ENCODE data around the gene REG1A. TPM values are rescaled to one million over a fixed set of nuclear protein-coding genes. Genes with fewer than 3 reads are reported as not detected.

The REG1A gene, protein sequence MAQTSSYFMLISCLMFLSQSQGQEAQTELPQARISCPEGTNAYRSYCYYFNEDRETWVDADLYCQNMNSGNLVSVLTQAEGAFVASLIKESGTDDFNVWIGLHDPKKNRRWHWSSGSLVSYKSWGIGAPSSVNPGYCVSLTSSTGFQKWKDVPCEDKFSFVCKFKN
- total RNA-seq, result 1 to 10 TPM in 1 of 2 donors, not detected in 1; 9.2 TPM
- 1 to 10 TPM; 2.3 to 4.7 TPM for polyA plus RNA-seq
- long read RNA-seq, donor 1, result 0 reads
- long read RNA-seq, donor 2, result 0 reads
- long read RNA-seq, donor 3, result 0 reads
- long read RNA-seq, donor 4, result 0 reads
- long read RNA-seq, donor 5, result 0 reads

DNA sequence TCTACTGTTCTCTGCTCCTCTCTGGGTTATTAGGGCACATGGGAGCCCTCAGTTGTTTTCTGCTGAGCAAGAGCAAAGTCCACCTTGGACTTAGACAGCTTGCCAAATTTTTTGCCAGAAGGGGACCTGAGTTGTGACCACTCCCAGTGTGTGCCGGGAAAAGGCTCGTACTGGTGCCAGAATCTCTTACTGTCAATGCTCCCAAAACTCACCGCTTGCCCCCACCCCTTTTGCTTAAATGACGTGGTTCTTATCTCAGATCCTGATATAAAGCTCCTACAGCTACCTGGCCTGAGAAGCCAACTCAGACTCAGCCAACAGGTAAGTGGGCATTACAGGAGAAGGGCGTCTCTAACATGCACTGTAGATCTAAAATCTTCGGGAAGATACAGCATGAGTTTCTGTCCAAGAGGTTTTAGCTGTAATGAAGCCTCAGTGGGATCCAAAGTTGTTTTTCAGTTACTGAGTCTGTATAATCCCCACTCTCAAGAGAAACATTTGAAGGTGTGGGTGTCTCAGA is at the start of gene REG1A:
Gene REG1A, plus strand, starts transcription at position 295 of the 520 bp plus-strand sequence. CDS start 374 bp downstream, outside the sequence.
- no peak within 1 kb of the TSS for H3K4me3 ChIP-seq
- no peak for DNase-seq
- no peaks in the 10 kb centered on the region for H3K27me3 ChIP-seq (ENCODE audit: control insufficient read depth in 3 of 3, insufficient read depth in 3 of 3, low read length in 2 of 3)
- no peak for ATAC-seq (ENCODE audit: insufficient read depth, low FRiP score)
- WGBS, 2 donors, result 71 to 76% methylated on average over 6 of the region's 6 CpGs
- H3K9ac ChIP-seq (ENCODE audit: insufficient read depth in 1 of 2, low read length in 2 of 2), result no peak within 1 kb of the TSS
- no peak within 1 kb of the TSS for H3K27ac ChIP-seq (ENCODE audit: low read depth in 1 of 2, low read length in 1 of 2)
- H3K4me1 ChIP-seq (ENCODE audit: control insufficient read depth in 5 of 5, insufficient read depth in 5 of 5, low read length in 5 of 5), result no peaks in the 10 kb centered on the region
- no peaks in the 10 kb centered on the region for H3K36me3 ChIP-seq (ENCODE audit: control insufficient read depth in 4 of 4, insufficient read depth in 4 of 4, low read length in 4 of 4)
- peaks cover 0 to 2% (median 0%) of the 10 kb centered on the region in 4 donors for H3K9me3 ChIP-seq (ENCODE audit: control insufficient read depth in 4 of 4, insufficient read depth in 3 of 4, low read length in 3 of 4)
- TF ChIP-seq, protein P1, sequence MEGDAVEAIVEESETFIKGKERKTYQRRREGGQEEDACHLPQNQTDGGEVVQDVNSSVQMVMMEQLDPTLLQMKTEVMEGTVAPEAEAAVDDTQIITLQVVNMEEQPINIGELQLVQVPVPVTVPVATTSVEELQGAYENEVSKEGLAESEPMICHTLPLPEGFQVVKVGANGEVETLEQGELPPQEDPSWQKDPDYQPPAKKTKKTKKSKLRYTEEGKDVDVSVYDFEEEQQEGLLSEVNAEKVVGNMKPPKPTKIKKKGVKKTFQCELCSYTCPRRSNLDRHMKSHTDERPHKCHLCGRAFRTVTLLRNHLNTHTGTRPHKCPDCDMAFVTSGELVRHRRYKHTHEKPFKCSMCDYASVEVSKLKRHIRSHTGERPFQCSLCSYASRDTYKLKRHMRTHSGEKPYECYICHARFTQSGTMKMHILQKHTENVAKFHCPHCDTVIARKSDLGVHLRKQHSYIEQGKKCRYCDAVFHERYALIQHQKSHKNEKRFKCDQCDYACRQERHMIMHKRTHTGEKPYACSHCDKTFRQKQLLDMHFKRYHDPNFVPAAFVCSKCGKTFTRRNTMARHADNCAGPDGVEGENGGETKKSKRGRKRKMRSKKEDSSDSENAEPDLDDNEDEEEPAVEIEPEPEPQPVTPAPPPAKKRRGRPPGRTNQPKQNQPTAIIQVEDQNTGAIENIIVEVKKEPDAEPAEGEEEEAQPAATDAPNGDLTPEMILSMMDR (IDR thresholded peaks at IDR 0.05; ENCODE audit: control extremely low read depth, extremely low read depth), result no peak

GRCh38 chr2:79071078-79071477 is 49.2 kb upstream of the REG1A start:
- WGBS, 2 donors, result 72 to 85% methylated on average over 2 of the region's 2 CpGs
- TF ChIP-seq, protein P1 (IDR thresholded peaks at IDR 0.05; ENCODE audit: control extremely low read depth, extremely low read depth), result no peak
- ATAC-seq (ENCODE audit: insufficient read depth, low FRiP score), result no peak

DNA sequence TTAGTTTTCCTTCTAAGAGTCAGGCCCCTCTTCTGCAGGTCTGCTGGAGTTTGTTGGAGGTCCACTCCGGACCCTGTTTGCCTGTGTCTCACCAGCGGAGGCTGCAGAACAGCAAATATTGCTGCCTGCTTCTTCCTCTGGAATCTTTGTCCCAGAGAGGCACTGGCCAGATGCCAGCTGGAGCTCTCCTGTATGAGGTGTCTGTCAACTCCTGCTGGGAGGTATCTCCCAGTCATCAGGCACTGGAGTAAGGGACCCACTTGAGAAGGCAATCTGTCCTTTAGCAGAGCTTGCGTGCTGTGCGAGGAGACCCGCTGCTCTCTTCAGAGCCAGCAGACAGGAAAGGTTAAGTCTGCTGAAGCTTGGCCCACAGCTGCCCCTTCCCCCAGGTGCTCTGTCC is 37.3 kb upstream of the REG1A start:
- 83 to 94% methylated on average over 5 of the region's 5 CpGs for WGBS, 2 donors
- no peak overlapping the region for H3K27ac ChIP-seq (ENCODE audit: low read depth in 1 of 2, low read length in 1 of 2)
- H3K36me3 ChIP-seq (ENCODE audit: control insufficient read depth in 4 of 4, insufficient read depth in 4 of 4, low read length in 4 of 4), result no peaks in the 10 kb centered on the region
- ATAC-seq (ENCODE audit: insufficient read depth, low FRiP score) (no peak), DNase-seq (no peak)
- no peak overlapping the region for H3K4me3 ChIP-seq
- TF ChIP-seq, protein P1 (IDR thresholded peaks at IDR 0.05; ENCODE audit: control extremely low read depth, extremely low read depth), result no peak
- no peaks in the 10 kb centered on the region for H3K9me3 ChIP-seq (ENCODE audit: control insufficient read depth in 4 of 4, insufficient read depth in 3 of 4, low read length in 3 of 4)
- no peaks in the 10 kb centered on the region for H3K4me1 ChIP-seq (ENCODE audit: control insufficient read depth in 5 of 5, insufficient read depth in 5 of 5, low read length in 5 of 5)
- H3K27me3 ChIP-seq (ENCODE audit: control insufficient read depth in 3 of 3, insufficient read depth in 3 of 3, low read length in 2 of 3), result no peaks in the 10 kb centered on the region
- no peak overlapping the region for H3K9ac ChIP-seq (ENCODE audit: insufficient read depth in 1 of 2, low read length in 2 of 2)

More at GRCh38 chr2:79071078-79071477, 49.2 kb upstream of the REG1A start:
- H3K27ac ChIP-seq (ENCODE audit: low read depth in 1 of 2, low read length in 1 of 2), result no peak overlapping the region
- H3K9ac ChIP-seq (ENCODE audit: insufficient read depth in 1 of 2, low read length in 2 of 2), result no peak overlapping the region
- H3K4me3 ChIP-seq, result no peak overlapping the region
- H3K4me1 ChIP-seq (ENCODE audit: control insufficient read depth in 5 of 5, insufficient read depth in 5 of 5, low read length in 5 of 5), result no peaks in the 10 kb centered on the region
- peaks cover 0 to 3% (median 1%) of the 10 kb centered on the region in 4 donors for H3K9me3 ChIP-seq (ENCODE audit: control insufficient read depth in 4 of 4, insufficient read depth in 3 of 4, low read length in 3 of 4)
- H3K36me3 ChIP-seq (ENCODE audit: control insufficient read depth in 4 of 4, insufficient read depth in 4 of 4, low read length in 4 of 4), result no peaks in the 10 kb centered on the region
- H3K27me3 ChIP-seq (ENCODE audit: control insufficient read depth in 3 of 3, insufficient read depth in 3 of 3, low read length in 2 of 3), result no peaks in the 10 kb centered on the region
- peak in 1 of 3 donors; percentile 4 for DNase-seq
